Uterus (tissue), 2 donors: ENCODE results near the gene IFT52.
"Not testable (repeated sequence)": the region's sequence is repeated elsewhere in the genome, so short reads cannot be mapped to it uniquely, and the experiment has no call there.

Source experiments
- POLR2A ChIP-seq, 2 donors: fragments of 450-650 bp; IDR thresholded peaks; one replicate each; pipeline ENCODE4 v1.6.1; 2016; ENCODE audit warnings: antibody characterized with exemption in 2 of 2, mild to moderate bottlenecking in 1 of 2, moderate library complexity in 1 of 2
- TF ChIP-seq, protein P1 (sequence below), 4 experiments: fragments of 200-600 bp in 2 of 4; fragments of 450-650 bp in 2 of 4; sonication (generic) in 2 of 4; IDR thresholded peaks; one replicate each; pipeline ENCODE4 v1.5.1; 2016 to 2019; ENCODE audit warnings: antibody characterized with exemption in 4 of 4, mild to moderate bottlenecking in 2 of 4, moderate library complexity in 1 of 4

DNA sequence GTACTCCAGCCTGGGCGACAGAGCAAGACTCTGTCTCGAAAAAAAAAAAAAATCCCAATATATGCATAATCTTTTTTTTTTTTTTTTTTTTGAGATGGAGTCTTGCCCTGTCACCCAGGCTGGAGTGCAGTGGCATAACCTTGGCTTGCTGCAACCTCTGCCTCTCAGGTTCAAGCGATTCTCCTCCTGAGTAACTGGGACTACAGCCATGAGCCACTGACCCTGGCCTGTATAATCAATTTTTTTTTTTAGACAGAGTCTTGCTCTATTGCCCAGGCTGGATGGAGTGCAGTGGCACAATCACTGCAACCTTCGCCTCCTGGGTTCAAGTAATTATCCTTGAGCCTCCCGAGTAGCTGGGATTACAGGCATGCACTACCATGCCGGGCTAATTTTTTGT, 64.4 kb downstream of the IFT52 start:
- not testable (repeated sequence) for TF ChIP-seq POLR2A (IDR thresholded peaks at IDR 0.05)
- TF ChIP-seq, protein P1, sequence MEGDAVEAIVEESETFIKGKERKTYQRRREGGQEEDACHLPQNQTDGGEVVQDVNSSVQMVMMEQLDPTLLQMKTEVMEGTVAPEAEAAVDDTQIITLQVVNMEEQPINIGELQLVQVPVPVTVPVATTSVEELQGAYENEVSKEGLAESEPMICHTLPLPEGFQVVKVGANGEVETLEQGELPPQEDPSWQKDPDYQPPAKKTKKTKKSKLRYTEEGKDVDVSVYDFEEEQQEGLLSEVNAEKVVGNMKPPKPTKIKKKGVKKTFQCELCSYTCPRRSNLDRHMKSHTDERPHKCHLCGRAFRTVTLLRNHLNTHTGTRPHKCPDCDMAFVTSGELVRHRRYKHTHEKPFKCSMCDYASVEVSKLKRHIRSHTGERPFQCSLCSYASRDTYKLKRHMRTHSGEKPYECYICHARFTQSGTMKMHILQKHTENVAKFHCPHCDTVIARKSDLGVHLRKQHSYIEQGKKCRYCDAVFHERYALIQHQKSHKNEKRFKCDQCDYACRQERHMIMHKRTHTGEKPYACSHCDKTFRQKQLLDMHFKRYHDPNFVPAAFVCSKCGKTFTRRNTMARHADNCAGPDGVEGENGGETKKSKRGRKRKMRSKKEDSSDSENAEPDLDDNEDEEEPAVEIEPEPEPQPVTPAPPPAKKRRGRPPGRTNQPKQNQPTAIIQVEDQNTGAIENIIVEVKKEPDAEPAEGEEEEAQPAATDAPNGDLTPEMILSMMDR (IDR thresholded peaks at IDR 0.05): not testable (repeated sequence)
